GM21737 (cell line): Measurements from ENCODE around the gene PACS2.
"Not testable (repeated sequence)": the region's sequence is repeated elsewhere in the genome, so short reads cannot be mapped to it uniquely, and the experiment has no call there.

Experiments used
- ATAC-seq: cut with Tn5 transposase; IDR thresholded peaks from one replicate; pipeline ENCODE4 v1.9.1; 2021; ENCODE audit warnings: mild to moderate bottlenecking, moderate library complexity; ENCODE audit not compliant: unreplicated experiment

Gene PACS2

GRCh38 chr14:105314287-105315200 lies at the start of gene PACS2:
TSS of gene PACS2 (plus strand) at chr14:105314748. CDS start at chr14:105314919, 171 bp downstream.
- ATAC-seq, result peak; percentile 61

- ATAC-seq, result no peak
Measured at GRCh38 chr14:105267820-105268548, 46.6 kb upstream of the PACS2 start.

- no peak for ATAC-seq
Measured at GRCh38 chr14:105268736-105269354, 45.7 kb upstream of the PACS2 start.

- no peak for ATAC-seq
Measured at GRCh38 chr14:105269405-105269804, 45.1 kb upstream of the PACS2 start.

- ATAC-seq, result no peak
Measured at GRCh38 chr14:105271224-105271890, 43.2 kb upstream of the PACS2 start.

GRCh38 chr14:105272623-105273022 lies 41.9 kb upstream of the PACS2 start:
- ATAC-seq, result no peak

- ATAC-seq, result no peak
Measured at GRCh38 chr14:105273062-105273461, 41.5 kb upstream of the PACS2 start.

- no peak for ATAC-seq
Measured at GRCh38 chr14:105274637-105275036, 39.9 kb upstream of the PACS2 start.

GRCh38 chr14:105275267-105275946 lies 39.1 kb upstream of the PACS2 start:
- no peak for ATAC-seq

- ATAC-seq, result not testable (repeated sequence)
Measured at GRCh38 chr14:105277448-105277847, 37.1 kb upstream of the PACS2 start.

- no peak for ATAC-seq
Measured at GRCh38 chr14:105279642-105280361, 34.7 kb upstream of the PACS2 start.

GRCh38 chr14:105280525-105280924 lies 34.0 kb upstream of the PACS2 start:
- ATAC-seq, result no peak

- no peak for ATAC-seq
Measured at GRCh38 chr14:105281371-105282097, 33.0 kb upstream of the PACS2 start.

- no peak for ATAC-seq
Measured at GRCh38 chr14:105282098-105282725, 32.3 kb upstream of the PACS2 start.

GRCh38 chr14:105283028-105283427 lies 31.5 kb upstream of the PACS2 start:
- no peak for ATAC-seq

GRCh38 chr14:105283899-105284298 lies 30.6 kb upstream of the PACS2 start:
- ATAC-seq, result no peak

- no peak for ATAC-seq
Measured at GRCh38 chr14:105285174-105285573, 29.4 kb upstream of the PACS2 start.

GRCh38 chr14:105286759-105287144 lies 27.8 kb upstream of the PACS2 start:
- ATAC-seq, result no peak
